ENCODE data around the gene HOXD8.

The HOXD8 gene

DNA sequence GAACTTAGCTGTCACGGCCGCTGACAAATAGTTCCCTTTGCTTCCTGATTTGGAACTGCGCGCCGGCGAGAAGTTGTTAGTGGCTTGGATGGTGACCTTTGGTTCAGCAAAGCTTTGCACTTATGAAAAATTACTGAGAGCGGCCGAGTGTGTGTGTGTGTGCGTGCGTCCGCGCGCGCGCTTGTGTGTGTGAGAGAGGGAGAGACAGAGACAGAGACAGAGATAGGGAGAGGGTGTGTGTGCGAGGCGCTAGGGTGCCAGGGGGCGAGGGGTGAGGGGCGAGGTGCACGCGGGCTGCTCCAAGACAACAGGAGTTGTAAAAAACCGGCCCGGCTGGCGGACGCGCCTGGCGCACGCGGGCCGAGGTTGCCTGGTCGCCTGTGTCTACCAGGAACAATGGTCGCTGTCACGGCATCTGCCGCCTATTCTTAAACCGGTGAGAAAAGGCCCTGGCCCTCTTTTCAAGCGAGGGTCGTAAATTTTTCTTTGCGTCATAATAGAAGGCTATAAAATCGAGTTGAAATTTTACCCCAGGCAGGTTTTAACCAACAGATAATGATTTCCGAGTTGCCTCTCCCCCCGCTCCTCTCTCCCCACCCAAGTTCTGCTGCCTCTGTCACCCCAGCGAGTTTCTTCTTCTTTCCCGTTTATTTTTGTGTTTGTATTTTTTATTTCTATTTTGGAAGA is 28.1 kb downstream of the HOXD8 start:
- no peak for DNase-seq (ENCODE audit: low read depth in 2 of 3, low spot score in 1 of 3)

- no peak for DNase-seq (ENCODE audit: low read depth in 2 of 3, low spot score in 1 of 3)
Observed at GRCh38 chr2:176158186-176158591, 28.7 kb downstream of the HOXD8 start.

- DNase-seq (ENCODE audit: low read depth in 2 of 3, low spot score in 1 of 3): no peak
Observed at GRCh38 chr2:176158855-176159662, 29.6 kb downstream of the HOXD8 start.

DNA sequence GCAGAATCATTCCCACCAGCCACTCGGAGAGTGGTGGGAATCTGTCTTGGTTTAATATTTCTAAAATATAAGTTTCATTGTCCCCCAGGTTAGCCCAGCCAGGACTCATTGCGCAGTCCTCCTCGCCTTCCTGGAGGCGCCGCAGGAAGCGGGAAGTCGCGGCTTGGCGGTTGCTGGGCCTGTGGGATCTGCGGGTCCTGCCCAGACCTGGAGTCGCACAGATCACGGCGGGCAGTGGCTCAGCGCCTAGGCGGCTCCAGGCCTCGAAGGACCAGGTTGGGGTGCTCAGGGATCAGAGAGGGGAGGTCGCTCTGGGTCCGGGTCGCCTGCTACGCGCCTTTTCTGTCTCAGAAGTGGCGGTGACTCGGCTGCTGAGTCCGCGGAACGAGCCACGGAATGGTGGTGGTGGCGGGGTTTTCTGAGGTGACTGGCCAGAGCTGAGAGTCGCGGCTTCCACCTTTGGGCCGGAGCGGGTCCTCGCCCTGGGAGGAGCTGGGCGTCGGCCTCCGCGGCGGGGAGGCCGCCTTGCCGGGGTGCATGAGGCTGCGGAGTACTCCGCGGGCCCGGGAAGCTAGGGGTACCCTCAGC is 30.3 kb downstream of the HOXD8 start:
- DNase-seq (ENCODE audit: low read depth in 2 of 3, low spot score in 1 of 3): no peak

GRCh38 chr2:176160251-176160985 is 30.9 kb downstream of the HOXD8 start:
- DNase-seq (ENCODE audit: low read depth in 2 of 3, low spot score in 1 of 3): no peak

DNA sequence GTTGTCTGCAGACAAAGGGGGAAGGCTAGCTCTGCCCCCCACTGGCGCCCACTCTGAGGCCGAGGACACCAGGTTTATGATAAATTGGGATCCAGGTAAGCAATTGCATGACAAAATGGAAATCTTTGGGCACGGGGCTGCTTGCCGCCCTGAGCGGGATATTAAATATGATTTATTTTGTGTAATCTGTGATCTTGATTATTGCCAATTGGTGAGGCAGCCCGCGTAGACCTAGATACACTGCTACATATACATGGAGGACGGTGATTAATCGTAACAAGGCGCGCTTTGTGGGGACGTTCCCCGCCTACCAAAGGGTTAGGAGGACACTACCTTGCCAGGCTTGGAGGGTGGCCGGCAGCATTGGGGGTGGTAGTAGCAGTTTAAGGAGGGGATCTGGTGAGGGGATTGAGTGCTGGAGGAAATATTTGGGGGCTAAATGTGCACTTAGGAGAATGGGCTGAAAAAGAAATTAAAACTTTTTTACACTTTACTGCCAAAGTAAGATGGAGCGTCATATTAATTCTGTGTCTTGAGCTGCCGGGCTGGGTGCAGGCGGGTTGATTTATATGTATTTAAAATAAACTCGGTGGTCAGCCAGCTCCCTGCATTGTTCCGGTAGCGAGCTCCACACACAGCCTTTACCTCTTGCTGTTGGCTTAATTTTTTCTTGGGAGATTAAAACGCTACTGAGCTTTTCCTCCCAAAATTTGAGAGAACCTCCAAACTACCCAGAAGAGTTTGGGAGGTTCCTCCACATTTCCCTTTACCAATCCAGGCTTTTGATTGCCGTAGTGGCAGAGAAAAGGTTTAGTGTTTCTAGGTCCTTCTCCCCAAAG is 31.7 kb downstream of the HOXD8 start:
- no peak for DNase-seq (ENCODE audit: low read depth in 2 of 3, low spot score in 1 of 3)

DNA sequence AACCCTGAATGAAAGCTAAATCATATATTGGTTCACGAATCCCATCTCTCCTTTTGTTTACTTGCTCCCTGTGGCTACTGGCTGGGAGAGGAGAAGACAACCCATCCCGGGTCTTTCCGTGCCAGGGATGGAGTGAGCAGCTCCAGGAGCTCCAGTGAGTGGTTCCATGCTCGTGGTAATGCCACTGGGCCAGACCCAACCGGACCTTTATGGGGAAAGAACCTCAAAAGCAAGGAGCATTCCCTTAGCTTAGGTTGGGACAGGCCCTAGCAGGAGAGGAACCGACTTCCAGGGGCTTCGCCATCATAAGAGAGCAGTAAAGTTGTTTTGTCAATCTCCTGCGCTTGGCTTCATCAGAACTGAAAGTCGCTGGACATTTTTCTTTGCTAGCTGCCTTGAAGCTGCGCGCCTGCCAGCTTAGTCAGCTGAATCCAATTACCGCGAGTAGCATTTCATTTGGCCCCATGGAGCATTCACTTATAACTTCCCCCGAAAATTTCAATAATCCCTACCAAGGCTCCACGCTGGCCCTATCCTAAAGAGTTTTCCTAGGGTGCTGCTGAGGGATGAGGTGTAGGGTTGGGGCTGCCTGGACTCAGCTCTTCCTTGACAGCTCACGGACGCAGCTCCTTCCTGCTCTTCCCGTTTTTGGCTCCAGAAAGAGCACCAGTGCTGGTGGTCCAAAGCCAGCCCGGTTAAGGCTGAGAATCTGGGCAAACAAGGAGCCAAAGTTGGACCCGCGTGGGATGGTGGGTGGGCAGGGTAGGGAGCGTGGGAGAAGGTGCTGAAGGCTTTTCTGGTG is 32.5 kb downstream of the HOXD8 start:
- no peak for DNase-seq (ENCODE audit: low read depth in 2 of 3, low spot score in 1 of 3)

GRCh38 chr2:176162911-176163671 is 33.6 kb downstream of the HOXD8 start:
- no peak for DNase-seq (ENCODE audit: low read depth in 2 of 3, low spot score in 1 of 3)

- DNase-seq (ENCODE audit: low read depth in 2 of 3, low spot score in 1 of 3): no peak
Observed at GRCh38 chr2:176163672-176164056, 34.2 kb downstream of the HOXD8 start.

DNA sequence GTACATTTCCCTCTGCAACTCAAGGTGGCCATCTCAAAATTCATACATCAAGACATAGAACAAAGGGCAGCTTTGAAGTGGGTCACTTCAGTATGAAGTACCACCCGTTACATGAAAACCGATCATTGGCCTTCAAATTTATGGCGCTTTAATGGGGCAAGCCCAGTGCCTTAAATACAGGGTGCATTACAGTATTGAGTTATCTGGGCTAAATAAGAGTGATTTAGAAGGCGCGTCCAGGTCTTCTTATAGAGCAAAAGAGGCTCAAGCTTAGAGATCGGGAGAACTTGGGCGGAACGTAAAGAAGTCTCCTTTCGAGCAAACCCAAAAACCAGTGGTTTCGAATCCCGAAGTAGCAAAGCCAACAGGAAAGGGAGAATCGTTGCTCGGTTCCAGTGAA is 34.7 kb downstream of the HOXD8 start:
- DNase-seq (ENCODE audit: low read depth in 2 of 3, low spot score in 1 of 3): no peak

DNA sequence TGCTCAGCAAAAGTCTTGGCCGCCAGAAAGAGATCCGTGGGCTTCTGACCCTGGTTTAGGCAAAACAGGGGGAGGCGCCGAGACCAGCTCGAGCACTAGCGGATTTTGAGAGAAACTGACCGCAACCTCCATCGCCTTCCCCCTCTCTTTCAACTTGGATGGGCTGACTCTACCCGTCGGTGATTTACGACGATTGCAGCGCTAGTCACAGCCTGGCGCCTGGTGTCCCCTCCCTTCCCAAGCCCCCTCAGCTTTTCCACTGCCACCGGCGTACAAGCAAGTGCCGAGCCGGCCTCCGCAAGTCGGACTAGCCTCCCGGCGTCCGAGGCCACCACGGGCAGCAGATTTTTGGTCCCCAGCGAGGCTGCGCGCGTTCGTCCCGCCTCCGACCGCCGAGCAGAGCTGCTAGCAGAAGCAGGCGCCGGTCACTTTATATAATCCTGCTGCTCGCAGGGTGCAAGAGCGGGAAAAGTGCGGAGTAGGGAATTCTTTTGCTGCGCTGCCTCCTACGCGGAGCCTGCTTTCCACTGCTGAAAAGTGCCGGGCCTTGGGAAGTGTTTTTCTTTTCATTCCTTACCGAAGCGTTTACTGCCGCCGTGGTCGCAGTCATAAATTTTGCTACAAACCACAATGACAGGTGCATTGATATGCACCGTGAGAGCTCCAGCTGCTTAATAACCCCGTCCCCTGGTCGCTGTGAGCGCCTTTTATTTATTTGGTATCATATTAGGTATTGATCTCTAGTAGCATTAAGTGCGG is 35.3 kb downstream of the HOXD8 start:
- DNase-seq (ENCODE audit: low read depth in 2 of 3, low spot score in 1 of 3): no peak

DNA sequence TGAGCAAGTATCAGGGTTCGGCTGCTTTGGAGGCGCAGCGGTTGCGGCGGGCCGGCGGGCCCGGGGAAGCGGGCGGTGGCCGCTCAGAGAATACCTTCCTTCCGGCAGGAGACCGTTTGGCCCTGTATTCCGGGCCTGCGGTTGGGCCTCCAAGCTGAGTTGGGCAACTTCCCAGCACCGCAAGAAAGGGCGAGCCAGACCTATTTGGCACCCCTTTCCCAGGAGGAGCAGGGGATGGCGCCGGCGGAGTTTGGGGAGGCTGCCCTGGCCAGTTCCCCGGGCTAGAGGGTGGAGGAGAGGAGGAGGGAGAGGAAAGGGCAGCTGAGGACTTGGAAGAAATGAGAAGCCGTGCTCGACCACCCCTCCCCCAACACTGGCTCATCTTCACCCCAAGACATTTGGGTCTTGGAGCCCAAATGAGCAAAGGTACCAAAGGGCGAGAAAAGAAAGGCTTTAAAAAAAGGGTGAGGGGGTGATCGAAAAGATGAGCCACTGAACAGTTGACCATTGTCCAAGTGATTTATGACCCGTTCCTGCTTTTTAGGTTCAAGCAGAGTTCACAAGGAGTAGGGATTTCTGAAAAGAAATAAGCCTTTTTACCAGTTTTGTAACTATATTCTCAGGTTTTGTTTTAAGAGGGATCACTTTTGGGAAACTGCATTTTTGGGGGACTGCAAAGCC is 36.0 kb downstream of the HOXD8 start:
- DNase-seq (ENCODE audit: low read depth in 2 of 3, low spot score in 1 of 3): no peak

- DNase-seq (ENCODE audit: low read depth in 2 of 3, low spot score in 1 of 3): no peak
Observed at GRCh38 chr2:176166272-176166671, 36.8 kb downstream of the HOXD8 start.

DNA sequence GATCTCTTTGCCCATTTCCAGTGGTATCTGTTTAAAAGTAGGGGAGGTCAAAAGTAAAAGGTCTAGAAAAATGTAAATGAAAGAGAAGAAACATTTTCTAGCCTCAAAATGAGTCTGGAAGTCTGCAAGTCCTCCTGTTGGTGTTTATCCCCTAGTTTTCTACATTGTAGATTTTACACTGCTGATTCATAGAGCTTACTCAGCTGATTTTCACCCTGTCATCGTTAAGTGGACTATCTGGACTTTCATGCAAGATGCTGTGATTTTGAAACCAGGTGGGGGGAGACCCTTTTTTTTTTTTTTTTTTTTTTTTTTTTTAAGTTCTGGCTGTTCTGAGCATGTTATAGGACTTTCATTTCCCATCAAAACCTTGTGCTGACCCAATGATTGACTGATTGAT is 37.9 kb downstream of the HOXD8 start:
- DNase-seq (ENCODE audit: low read depth in 2 of 3, low spot score in 1 of 3): no peak

DNA sequence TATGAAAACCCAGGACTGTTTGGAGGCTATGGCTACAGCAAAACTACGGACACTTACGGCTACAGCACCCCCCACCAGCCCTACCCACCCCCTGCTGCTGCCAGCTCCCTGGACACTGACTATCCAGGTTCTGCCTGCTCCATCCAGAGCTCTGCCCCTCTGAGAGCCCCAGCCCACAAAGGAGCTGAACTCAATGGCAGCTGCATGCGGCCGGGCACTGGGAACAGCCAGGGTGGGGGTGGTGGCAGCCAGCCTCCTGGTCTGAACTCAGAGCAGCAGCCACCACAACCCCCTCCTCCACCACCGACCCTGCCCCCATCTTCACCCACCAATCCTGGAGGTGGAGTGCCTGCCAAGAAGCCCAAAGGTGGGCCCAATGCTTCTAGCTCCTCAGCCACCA is 39.7 kb downstream of the HOXD8 start:
- DNase-seq (ENCODE audit: low read depth in 2 of 3, low spot score in 1 of 3): no peak

DNA sequence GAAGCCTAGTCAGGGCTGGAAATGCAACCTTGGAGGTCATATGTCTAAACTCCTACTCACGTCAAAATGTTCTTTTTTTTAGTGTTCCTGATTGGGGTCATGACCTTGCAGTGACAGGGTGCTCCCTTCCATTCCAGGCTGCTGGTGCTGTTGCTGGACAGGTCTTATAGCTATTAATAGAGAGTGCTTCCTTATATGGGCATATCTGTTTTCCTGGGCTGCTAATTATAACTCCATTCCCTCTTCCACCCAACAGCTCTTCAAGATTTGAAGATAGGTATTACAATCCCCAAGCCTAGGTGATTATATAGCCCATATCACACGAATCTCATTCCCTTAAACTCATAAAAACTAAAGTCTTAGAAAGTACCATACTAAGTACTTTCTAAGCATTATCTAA is 40.2 kb downstream of the HOXD8 start:
- DNase-seq (ENCODE audit: low read depth in 2 of 3, low spot score in 1 of 3): no peak

- no peak for DNase-seq (ENCODE audit: low read depth in 2 of 3, low spot score in 1 of 3)
Observed at GRCh38 chr2:176170602-176171305, 41.2 kb downstream of the HOXD8 start.

All from stimulated activated CD4-positive, alpha-beta T cell treated with anti-CD3 and anti-CD28 coated beads, Interleukin-12 subunit alpha, Interleukin-12 subunit beta, amount 100 ng/mL, for 48 hours (primary cell).